SIG-M5 treated with dmso at 0.1 percent for 504 hours (cell line): ENCODE measurements around the gene PTGIS.
A peak's percentile ranks its signal among the peaks of the same experiment; 100 is the strongest.

Experiments
- DNase-seq: peaks from one replicate; lab custom pipeline; 2025; ENCODE audit not compliant: unreplicated experiment; lab: John Stamatoyannopoulos, UW

Gene PTGIS

GRCh38 chr20:49501917-49502316 is 66.0 kb downstream of the PTGIS start:
- DNase-seq: peak; percentile 33

GRCh38 chr20:49497398-49497669 is 70.6 kb downstream of the PTGIS start:
- no peak for DNase-seq

- no peak for DNase-seq
Measured at GRCh38 chr20:49496553-49497397, 71.2 kb downstream of the PTGIS start.

- DNase-seq: no peak
Measured at GRCh38 chr20:49496043-49496442, 71.9 kb downstream of the PTGIS start.

GRCh38 chr20:49490689-49491088 is 77.2 kb downstream of the PTGIS start:
- no peak for DNase-seq

- no peak for DNase-seq
Measured at GRCh38 chr20:49489688-49490087, 78.2 kb downstream of the PTGIS start.

GRCh38 chr20:49486064-49486463 is 81.9 kb downstream of the PTGIS start:
- no peak for DNase-seq

GRCh38 chr20:49485563-49485962 is 82.4 kb downstream of the PTGIS start:
- no peak for DNase-seq

- peak; percentile 66 for DNase-seq
Measured at GRCh38 chr20:49484180-49485140, 83.5 kb downstream of the PTGIS start.

GRCh38 chr20:49483696-49484123 is 84.2 kb downstream of the PTGIS start:
- DNase-seq: no peak

GRCh38 chr20:49483018-49483695 is 84.8 kb downstream of the PTGIS start:
- DNase-seq: no peak

GRCh38 chr20:49482621-49483017 is 85.3 kb downstream of the PTGIS start, which contains the start of gene KCNB1:
KCNB1 (minus strand) TSS chr20:49482668; CDS start chr20:49482480, 188 bp downstream.
- peak; percentile 17 for DNase-seq

GRCh38 chr20:49482173-49482572 is 85.8 kb downstream of the PTGIS start:
- no peak for DNase-seq

- DNase-seq: no peak
Measured at GRCh38 chr20:49481116-49481515, 86.8 kb downstream of the PTGIS start.

GRCh38 chr20:49480236-49480635 is 87.7 kb downstream of the PTGIS start:
- no peak for DNase-seq

- no peak for DNase-seq
Measured at GRCh38 chr20:49479785-49480184, 88.2 kb downstream of the PTGIS start.

GRCh38 chr20:49478754-49479689 is 88.9 kb downstream of the PTGIS start:
- no peak for DNase-seq

- no peak for DNase-seq
Measured at GRCh38 chr20:49478266-49478665, 89.7 kb downstream of the PTGIS start.

GRCh38 chr20:49477200-49477599 is 90.7 kb downstream of the PTGIS start:
- no peak for DNase-seq

GRCh38 chr20:49476016-49476355 is 92.0 kb downstream of the PTGIS start:
- no peak for DNase-seq
